Embryonic facial prominence (tissue), 1 donor: ENCODE measurements around the gene CELF6.
A peak's percentile ranks its signal among the peaks of the same experiment; 100 is the strongest.

Source experiments
- DNase-seq: peaks from one replicate; pipeline ENCODE4 v3.0.0-alpha.2; 2016; ENCODE audit errors: extremely low spot score

Gene CELF6

GRCh38 chr15:72319985-72320671 is at the start of gene CELF6:
CELF6 (minus strand) TSS chr15:72320157; CDS start chr15:72319874, 283 bp downstream.
- peak; percentile 30 for DNase-seq

GRCh38 chr15:72368899-72369298 is 48.9 kb upstream of the CELF6 start:
- no peak for DNase-seq

GRCh38 chr15:72368325-72368724 is 48.4 kb upstream of the CELF6 start:
- no peak for DNase-seq

DNA sequence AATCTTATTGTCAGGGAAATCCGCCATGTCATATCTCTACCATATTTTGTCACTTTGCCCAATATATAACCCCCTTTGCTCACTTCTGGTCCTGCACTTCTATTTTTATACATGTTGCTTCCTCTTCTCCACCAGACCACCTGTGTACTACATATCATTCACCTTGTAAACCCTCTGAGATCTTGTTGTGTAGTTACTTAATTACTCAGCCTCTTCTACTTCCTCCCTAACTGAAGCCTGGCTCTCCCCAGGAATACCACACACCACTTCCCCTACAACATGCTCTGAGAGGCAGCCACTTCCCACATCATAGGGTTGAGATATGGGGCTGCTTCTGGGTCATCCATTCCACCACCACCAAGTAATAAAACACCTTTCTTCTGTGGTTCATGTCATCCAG is 45.9 kb upstream of the CELF6 start:
- no peak for DNase-seq

- no peak for DNase-seq
These were observed 41.2 kb upstream of the CELF6 start for GRCh38 chr15:72361176-72361575.

DNA sequence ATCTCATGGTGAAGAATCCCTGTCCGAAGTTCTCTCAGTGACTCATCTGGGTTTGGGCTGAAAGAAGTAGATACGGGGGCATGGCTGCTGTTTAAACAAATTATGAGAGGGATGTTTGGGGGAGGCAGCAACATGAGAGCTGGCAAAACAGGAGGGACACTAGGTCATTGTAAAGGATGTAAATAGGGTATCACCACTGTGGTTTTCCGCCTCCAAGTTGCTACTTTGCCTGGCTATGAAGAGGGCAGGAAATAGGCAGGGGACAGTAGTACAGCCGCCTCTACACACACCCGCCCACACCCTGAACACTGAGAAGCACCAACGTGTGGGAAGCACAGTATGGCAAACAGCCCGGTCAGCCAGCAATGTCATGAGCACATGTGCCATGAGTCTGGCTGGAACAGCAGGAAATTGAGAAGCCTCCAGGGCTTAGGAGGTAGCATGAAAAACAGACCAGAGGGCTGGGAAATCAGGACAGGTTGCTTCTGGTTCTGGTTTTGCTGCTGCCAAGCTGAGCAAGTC is 38.8 kb upstream of the CELF6 start:
- no peak for DNase-seq

GRCh38 chr15:72358121-72358520 is 38.2 kb upstream of the CELF6 start:
- no peak for DNase-seq

DNA sequence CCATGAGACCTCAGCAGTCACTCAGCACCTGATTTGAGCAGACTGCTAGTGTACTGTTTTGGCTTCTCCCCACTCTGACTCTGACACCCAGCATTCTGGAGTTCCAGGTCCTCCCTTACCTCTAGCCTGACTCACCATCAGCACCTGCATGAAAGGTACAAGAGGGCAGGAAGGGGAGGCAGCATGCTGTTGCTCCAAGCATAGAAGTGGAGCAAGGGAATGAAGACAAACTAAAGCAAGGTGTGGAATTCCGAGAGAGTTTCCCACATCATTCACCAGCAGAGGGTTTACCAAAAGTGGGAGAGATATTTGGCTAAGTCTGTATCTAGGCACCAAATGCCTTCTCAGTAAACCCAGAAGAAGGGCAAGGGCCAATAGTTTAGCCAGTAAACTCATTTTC is 34.5 kb upstream of the CELF6 start:
- no peak for DNase-seq

- no peak for DNase-seq
These were observed 33.3 kb upstream of the CELF6 start for GRCh38 chr15:72353266-72353665.

DNA sequence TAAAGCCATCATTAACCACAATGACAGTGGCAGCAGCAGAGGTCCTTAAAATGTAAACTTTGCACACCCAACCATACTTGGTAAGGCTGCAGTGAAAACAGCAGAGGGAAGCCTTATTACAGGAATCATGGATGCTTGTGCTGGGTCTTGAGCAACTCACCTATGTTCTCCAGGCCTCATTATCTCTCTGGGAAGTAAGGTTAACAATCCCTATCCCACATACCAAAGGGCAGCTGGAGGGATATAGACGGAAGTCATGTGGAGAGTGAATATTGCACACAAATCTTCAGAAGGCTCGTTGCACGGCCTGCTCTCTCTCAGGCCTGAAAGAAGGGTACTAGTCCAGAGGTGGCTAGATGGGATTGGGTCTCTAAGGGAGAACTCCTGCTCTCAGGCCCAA is 25.8 kb upstream of the CELF6 start:
- no peak for DNase-seq

GRCh38 chr15:72345280-72345679 is 25.3 kb upstream of the CELF6 start:
- DNase-seq, result no peak

DNA sequence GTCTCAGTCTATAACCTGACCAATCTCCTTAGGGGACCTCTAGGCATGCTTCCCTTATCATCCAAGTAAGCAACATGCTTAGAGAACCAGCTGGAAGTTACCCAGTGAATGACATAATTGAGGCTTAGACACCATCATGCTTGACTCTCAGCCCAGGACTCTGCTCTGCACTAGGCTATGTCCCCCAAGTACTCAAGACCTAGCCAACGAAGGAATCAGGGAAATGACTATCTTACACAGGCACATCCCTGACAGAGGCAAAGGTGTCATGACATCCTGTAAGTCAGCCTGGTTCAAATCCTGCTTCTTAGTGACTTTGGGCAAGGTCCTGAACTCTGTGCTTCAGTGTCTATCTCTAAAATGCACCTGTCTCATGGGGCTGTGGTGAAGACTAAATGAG is 24.6 kb upstream of the CELF6 start:
- DNase-seq, result no peak

GRCh38 chr15:72342385-72342784 is 22.4 kb upstream of the CELF6 start:
- no peak for DNase-seq

- DNase-seq, result no peak
These were observed 21.4 kb upstream of the CELF6 start for GRCh38 chr15:72341361-72341760.

DNA sequence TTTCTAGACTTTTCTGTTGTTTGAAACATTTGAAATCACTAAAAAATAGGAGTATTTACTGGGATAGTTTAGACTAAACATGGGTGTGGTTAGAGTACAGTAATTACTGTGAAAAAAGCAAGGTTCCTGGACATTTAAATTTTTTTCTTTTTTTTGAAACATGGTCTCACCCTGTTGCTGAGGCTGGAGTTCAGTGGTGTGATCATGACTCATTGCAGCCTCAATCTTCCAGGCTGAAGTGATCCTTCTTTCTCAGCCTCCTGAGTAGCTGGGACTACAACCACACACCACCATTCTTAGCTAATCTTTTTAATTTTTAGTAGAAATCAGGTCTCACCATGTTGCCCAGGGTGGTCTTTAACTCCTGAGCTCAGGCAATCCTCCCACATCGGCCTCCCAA is 20.4 kb upstream of the CELF6 start:
- no peak for DNase-seq

DNA sequence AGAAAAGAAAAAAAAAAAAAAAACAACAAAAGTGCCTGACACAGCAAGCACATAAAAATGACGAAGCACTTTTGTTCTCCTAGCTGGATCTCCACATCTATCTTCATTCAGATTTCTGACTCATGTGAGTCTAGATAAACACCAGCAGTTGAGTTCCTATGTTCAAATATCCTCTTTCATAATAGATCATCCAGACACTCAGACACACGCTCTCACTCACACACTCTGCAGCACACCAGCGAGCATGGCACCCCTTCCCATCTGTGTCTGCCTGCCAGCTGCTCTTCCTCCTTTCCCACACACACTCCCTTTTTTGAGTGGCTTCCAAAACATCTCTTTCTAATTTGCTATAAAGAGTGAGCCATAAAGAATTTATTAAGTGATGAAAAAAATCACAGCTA is 19.8 kb upstream of the CELF6 start:
- DNase-seq, result peak; percentile 58

DNA sequence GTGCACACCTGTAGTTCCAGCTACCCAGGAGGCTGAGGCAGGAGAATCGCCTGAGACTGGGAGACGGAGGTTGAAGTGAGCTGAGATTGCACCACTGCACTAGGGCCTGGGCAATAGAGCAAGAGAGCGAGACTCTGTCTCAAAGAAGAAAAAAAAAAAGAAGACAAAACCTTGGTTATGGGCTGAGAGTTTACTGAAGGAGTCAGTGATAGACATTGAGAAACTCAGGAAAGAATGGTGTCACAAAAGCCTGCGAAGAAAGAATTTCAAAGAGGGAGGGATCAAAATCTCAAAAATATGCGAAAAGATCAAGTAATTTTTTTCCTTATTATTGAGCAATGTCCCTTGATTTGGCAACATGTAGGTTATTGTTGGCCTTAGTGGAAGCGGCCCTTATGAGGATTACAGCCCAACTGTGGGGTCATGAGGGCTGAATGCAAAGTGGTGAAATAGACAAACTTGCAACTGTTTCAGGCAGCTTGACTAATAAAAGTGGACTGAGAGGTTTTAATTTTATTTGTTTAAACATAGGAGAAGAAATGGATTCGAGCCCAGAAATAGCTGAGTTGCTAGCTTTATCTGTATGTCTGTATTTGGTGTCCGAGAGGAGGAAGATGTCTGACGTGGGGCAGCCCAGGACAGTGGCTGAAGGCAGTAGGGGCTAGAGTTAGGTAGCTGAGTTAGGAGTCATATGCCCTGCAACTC is 18.8 kb upstream of the CELF6 start:
- no peak for DNase-seq

- DNase-seq, result no peak
These were observed 18.2 kb upstream of the CELF6 start for GRCh38 chr15:72338148-72338547.

DNA sequence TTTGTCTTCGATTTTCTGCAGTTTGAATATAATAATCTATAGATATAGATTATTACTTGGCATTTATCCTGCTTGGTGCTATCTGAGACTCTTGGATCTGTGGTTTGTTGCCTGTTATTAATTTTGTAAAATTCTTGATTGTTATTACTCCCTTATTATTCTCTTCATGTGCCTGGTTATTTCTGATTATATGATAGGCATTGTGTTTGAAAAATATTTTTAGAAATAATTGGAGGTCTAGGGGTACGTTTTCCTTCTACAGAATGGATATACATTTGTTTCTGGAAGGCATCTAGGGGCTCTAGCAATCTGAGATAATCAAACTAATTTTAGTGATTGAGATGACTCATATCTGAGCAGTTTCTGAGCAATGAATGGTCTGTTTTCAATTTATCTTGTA is 14.9 kb upstream of the CELF6 start:
- DNase-seq, result no peak

DNA sequence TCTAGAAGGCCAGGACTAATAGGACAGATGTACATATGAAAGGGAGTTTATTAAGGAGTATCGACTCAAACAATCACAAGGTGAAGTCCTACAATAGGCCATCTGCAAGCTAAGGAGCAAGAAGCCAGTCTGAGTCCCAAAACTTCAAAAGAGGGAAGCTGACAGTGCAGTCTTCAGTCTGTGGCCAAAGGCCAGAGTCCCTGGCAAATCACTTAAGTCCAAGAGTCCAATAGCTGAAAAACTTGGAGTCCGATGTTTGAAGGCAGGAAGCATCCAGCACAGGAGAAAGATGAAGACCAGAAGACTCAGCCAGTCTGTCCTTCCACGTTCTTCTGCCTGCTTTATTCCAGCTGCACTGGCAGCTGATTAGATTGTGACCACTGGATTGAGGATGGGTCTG is 11.1 kb upstream of the CELF6 start:
- DNase-seq, result no peak

- no peak for DNase-seq
These were observed 3.8 kb upstream of the CELF6 start for GRCh38 chr15:72323752-72324151.

DNA sequence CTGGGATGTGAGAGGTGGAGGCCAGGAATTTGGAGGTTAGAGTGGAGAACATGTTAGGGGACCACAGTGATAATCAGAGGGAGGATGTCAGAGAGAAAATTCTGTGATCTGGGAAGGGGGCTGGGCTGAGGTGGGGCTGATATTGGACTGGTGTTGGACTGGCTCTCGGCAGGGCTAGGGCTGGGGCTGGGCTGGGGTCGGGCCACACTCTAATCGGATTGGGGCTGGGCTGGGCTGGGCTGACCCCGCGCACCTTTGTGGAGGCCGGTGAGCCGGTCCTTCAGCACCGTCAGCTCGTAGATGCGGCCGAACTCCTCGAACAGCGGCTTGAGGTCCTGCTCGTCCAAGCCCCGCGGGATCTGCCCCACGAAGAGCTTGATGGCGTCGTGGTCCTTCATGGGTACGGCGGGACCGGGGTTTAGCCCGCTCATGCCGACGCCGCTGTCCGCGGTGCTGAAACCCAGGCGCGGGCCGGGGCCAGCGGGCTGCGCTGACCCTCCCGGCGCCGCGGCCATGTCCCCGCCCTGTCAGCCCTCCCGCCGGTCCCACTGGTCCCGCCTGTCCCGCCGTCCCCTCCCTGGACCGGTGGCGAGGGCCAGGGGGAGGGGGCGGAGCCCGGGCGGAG is 485 bp downstream of the CELF6 start:
- peak; percentile 22 for DNase-seq

DNA sequence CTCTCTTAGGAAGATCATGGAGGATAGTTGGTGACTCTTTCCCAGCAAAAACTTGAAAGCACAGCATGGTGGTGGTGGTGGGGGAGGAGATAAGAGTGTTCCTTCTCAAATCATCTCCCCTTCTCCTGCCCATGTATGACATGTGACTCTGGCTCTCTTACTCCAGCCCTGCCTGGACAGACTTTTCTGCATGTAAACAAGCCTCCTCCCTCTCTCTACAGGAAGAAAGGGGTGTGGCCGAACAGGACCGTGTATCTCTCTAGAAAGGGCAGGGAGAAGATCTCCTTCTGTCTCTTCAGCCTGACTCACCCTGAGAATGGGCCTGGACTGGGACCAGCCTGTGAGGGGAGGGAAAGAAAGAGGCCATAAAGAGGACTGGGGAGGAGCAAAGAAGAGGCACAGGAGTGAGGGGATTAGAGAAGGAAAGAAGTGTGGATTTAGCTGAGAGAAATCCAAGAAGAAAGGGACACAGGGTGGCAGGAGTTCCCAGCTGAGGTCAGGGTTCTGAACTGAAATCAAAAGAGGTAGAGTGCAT is 1.5 kb downstream of the CELF6 start:
- no peak for DNase-seq
